GM18867 (cell line): ENCODE measurements around the gene FITM1.
"Not testable (repeated sequence)": the region's sequence is repeated elsewhere in the genome, so short reads cannot be mapped to it uniquely, and the experiment has no call there.

Source experiments
- ATAC-seq: cut with Tn5 transposase; IDR thresholded peaks from one replicate; pipeline ENCODE4 v1.9.1; 2021; ENCODE audit warnings: mild to moderate bottlenecking, moderate library complexity; ENCODE audit not compliant: unreplicated experiment

FITM1 gene

DNA sequence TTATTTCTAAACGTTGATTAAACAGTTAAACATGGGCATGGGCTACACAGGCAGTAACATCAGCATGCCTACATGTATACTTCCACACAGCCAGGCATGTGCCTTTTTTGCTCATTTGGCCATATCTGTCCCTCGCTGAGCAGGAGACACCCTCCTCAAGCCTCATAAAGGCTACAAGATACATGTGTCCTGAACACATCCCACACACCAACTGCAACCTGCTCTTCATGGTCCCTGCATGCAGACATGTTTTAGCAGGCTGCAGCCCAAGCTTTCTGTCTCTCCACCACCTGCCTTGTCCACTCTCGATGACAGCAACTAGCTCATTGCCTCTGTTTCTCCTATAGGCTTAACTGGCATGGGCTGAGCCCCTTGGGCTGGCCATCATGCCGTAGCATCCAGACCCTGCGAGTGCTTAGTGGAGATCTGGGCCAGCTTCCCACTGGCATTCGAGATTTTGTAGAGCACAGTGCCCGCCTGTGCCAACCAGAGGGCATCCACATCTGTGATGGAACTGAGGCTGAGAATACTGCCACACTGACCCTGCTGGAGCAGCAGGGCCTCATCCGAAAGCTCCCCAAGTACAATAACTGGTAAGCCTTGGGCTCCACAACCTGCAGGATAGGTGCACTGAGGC is 33.8 kb upstream of the FITM1 start:
- no peak for ATAC-seq

DNA sequence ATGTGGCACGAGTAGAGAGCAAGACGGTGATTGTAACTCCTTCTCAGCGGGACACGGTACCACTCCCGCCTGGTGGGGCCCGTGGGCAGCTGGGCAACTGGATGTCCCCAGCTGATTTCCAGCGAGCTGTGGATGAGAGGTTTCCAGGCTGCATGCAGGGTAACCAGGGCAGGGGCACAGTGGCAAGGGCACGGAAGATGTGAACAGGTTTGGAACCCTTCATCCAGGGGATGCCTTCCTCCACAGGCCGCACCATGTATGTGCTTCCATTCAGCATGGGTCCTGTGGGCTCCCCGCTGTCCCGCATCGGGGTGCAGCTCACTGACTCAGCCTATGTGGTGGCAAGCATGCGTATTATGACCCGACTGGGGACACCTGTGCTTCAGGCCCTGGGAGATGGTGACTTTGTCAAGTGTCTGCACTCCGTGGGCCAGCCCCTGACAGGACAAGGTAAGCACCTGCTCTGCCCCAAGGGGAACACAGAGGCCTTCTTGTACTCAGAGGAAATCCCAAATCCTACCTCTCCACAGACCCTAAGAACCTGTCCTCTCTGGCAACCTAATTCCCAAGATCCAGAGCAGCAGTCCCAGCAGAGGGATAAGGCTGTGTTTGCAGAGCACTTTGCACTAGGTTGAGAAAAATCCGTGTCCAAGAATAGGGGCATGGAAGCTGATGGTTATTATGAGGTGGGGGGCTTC is 32.1 kb upstream of the FITM1 start:
- no peak for ATAC-seq

DNA sequence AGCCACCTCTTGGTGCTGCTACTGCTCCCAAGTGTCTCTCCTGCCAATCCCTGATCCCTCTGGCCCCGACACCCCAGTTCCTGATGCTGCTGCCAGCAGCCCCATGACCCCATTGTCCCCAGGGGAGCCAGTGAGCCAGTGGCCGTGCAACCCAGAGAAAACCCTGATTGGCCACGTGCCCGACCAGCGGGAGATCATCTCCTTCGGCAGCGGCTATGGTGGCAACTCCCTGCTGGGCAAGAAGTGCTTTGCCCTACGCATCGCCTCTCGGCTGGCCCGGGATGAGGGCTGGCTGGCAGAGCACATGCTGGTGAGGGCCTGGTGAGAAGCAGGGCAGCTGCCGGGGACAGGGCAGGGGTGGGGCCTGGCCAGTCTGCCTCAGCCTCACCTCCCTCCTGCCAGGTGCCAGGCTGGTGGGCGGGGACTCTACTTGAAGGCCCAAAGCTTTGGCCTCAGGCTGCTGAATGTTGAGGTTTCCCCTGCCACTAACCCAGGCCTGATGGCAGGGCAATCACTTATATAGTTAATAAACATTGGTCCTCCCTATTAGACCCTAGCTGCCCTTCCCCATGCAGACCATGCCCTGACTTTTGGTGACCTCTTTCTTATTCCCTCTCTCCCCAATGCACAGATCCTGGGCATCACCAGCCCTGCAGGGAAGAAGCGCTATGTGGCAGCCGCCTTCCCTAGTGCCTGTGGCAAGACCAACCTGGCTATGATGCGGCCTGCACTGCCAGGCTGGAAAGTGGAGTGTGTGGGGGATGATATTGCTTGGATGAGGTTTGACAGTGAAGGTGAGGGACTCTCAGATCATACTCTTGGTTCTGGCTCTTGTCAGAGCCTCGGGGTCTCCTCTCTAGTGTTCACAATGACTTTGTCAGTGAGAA is 31.3 kb upstream of the FITM1 start:
- ATAC-seq: no peak

DNA sequence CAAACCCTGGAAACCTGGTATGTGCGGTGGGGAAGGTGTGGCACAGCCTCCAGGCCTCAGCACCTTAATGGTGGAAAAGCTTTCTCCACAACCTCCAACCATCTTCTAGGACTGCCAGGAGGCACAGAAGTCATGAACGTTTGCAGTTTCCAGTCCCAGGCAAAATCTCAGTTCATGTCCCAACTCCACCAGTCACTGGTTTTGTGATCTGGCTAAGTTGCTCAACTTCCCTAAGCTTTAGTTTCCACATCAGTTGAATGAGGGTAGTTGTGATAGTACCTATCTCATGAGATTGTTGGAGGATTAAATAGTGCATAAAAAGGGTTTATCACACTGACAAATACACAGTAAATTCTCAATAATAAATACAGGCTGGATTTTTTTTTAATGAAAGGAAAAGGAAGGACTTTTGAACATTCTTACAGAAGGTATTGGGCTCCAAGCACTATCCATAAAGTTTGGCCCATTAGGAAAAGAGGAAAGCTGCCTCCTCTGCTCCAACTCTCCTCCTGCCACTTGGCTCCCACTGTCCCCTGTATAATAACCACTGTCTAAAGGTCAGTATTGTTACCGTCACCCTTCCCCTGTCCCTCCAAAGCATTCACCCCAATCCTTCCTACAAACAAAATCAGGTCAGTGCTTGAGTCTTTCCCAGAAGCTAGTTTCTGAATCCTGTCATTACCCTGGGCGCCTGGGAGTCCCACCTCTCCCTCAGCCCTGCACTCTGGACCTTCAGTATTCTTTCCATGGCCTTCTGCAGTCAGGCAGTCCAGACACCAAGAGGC is 30.1 kb upstream of the FITM1 start:
- no peak for ATAC-seq

DNA sequence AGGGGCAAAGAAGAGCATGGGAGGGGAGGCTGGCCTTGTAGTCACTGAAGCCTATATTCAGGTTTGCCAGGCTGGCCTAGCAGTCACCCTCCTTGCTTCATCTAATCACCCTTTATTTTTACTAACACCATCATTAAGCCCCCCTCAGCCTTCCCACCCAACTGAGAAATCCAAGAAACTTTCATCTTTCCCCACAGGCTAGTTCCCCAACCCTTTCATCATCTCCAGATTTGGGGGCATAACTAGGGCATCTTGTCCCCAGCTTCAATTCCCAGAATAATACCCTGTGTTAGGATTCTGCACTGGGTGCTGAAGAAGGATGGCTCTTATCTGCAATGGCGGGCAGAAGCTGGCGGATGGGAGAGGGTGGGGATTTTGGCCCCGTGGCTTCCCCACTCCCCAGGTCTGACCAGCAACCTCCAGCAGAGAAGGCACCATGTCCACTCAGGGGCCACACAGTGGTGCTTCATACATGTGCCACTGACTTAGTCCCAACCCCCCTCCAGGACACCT is 29.4 kb upstream of the FITM1 start:
- no peak for ATAC-seq

DNA sequence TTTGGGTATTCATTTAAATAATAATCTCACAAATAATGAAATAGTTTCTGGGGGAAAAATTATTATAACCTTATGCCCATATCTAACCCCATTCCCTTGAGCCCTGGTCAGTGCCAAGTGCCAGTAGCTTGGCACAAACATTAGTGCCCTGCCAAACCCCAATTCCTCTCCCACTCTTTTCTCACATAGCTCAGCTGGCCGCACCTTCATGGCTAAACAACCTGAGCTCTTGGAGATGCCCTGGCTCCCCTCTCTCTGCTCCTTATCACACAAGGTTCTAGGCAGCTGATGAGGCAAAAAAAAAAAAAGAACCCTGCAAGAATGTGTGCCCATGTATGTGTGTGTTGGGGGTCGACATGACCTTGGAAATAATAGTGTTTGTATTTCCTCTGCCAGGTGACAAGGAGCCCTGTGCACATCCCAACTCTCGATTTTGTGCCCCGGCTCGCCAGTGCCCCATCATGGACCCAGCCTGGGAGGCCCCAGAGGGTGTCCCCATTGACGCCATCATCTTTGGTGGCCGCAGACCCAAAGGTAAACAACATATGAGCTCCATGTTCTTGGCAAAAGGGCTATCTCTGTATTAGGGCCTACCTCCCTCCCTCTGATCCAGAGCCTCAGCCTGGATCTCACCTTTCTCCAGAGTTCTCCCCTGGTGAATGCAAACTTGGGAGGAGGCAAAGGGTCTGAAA is 28.0 kb upstream of the FITM1 start:
- ATAC-seq: no peak

DNA sequence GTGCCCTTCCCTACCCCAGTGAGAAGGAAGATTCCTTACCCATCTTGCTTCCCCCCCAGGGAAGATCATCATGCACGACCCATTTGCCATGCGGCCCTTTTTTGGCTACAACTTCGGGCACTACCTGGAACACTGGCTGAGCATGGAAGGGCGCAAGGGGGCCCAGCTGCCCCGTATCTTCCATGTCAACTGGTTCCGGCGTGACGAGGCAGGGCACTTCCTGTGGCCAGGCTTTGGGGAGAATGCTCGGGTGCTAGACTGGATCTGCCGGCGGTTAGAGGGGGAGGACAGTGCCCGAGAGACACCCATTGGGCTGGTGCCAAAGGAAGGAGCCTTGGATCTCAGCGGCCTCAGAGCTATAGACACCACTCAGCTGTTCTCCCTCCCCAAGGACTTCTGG is 27.0 kb upstream of the FITM1 start:
- ATAC-seq: no peak

DNA sequence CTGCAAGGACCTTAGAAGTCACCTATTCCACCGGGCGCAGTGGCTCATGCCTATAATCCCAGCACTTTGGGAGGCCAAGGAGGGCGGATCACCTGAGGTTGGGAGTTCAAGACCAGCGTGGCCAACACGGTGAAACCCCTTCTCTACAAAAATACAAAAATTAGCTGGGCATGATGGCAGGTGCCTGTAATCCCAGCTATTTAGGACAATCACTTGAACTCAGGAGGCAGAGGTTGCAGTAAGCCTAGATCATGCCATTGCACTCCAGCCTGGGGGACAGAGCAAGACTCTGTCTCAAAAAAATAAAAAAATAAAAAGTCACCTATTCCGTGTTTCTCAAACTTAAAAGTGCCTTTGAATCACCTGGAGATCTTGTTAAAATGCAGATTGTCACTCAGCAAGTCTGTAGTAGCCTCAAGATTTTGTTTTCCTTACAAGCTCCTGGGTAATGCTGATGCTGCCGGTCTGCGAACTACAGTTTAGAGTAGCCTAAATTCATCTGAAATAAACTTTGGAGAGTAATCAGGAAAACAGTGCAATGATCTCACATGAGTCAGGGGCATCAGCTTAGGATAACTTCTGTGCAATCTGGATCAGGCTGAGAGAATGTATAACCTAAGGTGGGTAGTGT is 24.7 kb upstream of the FITM1 start:
- ATAC-seq: not testable (repeated sequence)

DNA sequence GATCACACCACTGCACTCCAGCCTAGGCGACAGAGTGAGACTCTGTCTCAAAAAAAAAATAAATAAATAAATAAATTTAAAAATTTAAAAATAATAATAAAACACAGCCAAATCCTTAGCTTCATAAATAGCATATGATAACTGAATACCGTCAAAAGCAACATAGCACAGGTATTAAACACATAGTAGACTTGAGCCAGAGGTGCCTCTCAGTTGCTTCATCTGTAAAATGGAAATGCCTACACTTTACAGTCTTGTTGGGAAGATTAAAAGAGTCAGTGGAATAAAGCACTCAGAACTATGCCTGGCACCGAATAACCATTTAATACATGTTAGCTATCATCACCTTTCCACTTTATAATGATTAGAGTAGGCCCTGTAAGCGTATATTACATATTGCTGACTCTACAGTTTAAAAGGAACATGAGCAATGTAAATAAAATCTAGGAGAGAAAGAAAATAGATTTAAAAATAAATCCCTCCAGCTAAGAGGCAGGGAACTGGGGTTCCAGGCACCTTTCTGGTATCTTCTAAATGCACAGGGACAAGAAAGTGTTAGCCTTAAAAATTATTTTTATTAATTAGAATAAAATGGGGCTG is 23.7 kb upstream of the FITM1 start:
- no peak for ATAC-seq

DNA sequence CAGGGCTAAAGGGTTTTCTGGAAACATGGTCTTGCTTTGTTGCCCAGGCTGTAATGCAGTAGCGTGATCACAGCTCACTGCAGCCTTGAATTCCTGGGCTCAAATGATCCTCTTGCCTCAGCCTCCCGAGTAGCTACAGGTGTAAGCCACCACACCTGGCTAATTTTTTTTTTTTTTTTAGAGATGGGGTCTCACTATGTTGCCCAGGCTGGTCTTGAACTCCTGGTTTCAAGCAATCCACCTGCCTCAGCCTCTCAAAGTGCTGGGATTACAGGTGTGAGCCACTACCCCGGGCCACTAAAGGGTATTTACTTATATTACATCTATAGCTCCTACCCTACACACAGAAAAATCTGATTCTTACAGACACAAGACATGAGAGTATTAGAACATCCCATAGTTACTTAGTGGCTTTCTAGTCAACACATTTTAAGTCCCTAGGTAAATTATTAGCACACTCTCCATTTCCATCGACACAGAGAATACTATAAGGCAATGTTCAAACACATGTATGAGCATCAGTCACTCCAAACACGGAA is 22.1 kb upstream of the FITM1 start:
- ATAC-seq: peak; percentile 35

DNA sequence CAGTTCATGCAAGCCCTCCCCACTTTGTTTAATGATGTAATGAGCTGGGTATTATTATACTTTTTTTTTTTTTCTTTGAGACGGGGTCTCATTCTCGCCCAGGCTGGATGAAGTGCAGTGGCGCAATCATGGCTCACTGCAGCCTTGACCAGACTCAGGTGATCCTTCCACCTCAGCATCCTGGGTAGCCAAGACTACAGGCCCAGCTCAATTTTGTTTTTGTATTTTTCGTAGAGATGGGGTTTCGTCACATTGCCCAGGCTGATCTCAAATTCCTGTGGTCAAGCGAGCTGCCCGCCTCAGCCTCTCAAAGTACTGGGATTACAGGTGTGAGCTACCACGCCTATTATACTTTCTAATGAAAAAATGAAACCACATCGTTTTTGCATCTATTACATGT is 20.4 kb upstream of the FITM1 start:
- no peak for ATAC-seq

DNA sequence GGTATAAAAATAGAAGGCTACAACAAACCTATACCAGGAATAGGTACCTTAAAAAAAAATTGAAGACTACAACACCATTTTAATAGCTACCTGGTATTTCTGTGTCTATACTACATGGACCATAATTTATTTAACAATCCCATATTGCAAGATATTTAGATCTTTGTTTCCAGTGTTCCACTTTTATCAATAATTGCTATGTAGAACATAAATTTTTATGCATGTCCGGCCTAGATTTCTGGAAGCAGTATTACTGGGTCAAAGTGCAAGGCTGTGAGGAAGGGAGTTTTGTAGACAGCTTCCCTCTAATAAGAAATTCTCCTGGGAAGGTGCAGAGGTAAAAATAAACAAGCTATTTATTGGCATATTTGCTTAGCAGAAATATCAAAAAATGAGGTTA is 19.9 kb upstream of the FITM1 start:
- ATAC-seq: no peak

DNA sequence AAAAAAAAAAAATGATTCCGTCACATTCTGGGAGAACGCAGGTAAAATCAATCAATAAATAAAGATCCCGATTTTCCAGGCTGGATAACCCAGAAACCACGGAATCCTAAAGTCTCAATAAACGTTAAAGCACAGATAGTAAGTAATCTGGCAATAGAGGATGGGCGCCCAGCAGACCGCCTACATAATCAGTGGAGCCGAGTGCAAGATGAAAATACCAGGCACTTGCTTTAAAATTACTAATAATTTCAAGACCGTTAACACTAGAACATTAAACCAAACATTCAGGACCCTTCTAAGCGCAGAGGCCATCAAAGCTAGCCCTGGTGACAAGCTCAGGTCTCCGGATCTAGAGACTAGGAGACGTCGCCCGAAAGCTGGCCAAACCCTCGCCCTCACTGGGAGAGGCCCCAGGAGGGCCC is 17.1 kb upstream of the FITM1 start:
- ATAC-seq: no peak

DNA sequence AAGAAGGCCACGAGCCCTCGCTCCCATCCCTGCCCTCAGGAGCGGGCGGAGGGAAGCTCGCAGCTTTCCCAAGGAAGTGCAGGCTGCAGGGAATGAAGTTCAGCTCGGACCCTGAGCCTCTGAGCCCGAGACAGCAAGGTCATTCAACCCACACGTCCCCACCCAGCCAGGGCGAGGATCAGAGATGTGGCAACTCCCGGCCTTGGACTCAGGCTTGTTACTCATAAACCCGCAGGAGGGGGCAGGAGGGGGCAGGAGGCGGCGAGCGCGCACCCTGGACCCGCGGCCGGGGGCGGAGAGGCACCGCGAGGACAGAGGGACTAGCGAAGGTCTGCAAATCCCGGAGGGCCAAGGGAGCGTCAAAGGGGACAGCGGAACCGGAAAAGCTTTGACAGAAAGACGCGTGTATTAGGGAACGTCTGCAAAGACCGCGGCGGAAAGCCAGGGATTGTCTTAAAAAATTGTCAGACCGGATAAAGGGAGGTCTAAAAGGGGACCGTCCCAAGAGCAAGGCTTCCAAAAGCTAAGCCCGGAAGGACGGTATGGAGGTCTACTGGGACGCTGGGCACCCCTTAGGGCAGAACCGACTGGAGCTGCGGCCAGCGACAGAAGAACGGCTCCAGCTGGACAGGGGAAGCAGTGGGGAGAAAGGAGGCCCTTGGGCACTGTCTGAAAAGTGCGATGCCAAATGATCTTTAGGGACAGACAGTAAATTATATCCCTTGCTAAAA is 16.5 kb upstream of the FITM1 start:
- peak; percentile 28 for ATAC-seq

DNA sequence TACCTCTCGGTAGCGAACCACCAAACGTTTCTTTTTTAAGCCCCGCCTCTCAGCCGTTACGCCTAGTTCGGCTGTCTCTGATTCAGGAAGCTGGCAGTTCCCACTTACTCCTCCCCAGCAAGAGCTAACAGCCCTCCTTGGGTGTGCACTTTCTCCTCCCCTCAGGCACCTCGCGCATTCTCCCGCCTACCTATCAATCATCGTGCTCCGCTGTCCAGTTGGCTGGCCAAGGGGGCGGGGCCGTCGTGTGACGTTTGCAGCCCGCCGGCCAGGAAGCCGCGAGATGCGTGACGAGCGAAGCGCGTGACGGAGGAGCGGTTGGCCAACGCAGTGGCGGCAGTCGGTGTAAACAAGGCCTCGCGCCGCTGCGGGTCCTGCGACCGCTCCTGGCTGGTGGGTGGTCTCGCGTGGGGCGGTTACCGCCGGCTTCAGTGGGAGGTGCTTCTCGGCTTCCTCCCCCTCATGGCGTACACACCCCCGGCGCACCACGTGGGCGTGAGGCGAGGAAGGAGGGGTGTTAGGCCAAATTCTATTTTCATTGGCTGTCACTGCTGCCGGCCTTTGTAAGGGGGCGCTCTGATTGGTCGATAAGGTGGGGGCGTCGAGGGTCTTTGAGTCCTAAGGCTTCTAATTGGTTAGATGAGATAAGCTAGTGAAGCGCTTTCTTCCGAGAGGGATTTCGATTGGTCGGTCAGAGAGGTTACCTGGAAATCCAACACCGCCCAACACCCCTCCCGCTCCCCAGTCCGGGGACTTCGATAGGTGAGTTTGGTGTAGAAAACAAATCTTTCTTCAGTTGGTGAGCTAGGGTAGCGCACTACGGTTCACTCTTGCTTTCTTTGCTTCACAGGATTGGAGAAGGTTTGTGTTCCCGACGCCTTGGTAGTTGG is 15.7 kb upstream of the FITM1 start, which contains the start of the genes DCAF11 and NRL:
Gene DCAF11 (plus strand): TSS at position 246 of the 890 bp plus-strand sequence. CDS start 818 bp downstream, outside the sequence.
Gene NRL (minus strand): TSS at position 418 of the 890 bp plus-strand sequence. CDS start 32,101 bp downstream, outside the sequence.
- peak; percentile 83 for ATAC-seq

DNA sequence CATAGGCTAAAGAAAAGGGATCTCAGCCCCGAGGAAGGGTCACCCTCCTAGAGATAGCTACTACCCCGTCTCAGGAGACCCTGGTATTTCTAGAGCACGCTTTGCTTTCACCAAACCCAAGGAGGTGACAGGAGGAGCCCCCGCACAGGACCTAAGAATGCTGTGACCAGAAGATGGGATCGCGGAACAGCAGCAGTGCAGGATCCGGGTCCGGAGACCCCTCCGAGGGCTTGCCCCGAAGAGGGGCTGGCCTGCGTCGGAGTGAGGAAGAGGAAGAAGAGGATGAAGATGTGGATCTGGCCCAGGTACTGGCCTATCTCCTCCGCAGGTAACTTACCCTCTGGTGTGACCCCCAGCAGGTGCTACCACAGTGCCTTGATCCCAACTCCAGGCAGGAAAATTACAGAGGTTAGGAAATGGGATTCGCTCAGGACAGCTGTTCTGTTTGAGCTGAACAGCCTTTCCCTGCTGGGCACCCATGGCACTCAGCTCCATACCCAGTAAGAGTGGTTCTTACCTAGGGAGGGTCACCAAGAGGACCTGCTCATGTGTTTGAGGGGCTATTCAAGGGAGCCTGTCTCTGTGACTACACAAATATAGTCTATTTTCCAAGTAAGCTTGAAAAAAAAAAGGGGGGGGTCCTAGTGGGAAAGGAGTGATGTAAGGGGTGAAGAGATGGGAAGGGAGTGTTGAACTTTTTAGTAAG is 14.9 kb upstream of the FITM1 start:
- ATAC-seq: no peak
